ENCODE measurements around the gene CD2AP. TPM values are rescaled to one million over a fixed set of nuclear protein-coding genes. Genes with fewer than 3 reads are reported as not detected.

CD2AP gene
- total RNA-seq, 1 donor from 2014 or later: 68.8 TPM

- FAIRE-seq: peak; percentile 32
- H3K4me2 ChIP-seq (ENCODE audit: low read length): peak overlapping the region; percentile 77
- Mint-ChIP-seq H3K9me3 (ENCODE audit: unreplicated experiment) (no peaks in the 10 kb centered on the region), H3K27ac (ENCODE audit: unreplicated experiment) (peak overlapping the region; percentile 87), H3K27me3 (ENCODE audit: low read depth, unreplicated experiment) (no peaks in the 10 kb centered on the region), H3K36me3 (ENCODE audit: low read depth, unreplicated experiment) (no peaks in the 10 kb centered on the region), H3K4me1 (ENCODE audit: low read depth, unreplicated experiment) (peaks cover 41% of the 10 kb centered on the region), H3K4me3 (ENCODE audit: unreplicated experiment) (peak overlapping the region; percentile 67)
- H4K20me1 ChIP-seq (ENCODE audit: insufficient read depth, low read length): peaks cover 48% of the 10 kb centered on the region
- TF ChIP-seq CTCF (IDR thresholded peaks at IDR 0.05; ENCODE audit: insufficient read depth, low read depth, low read length) (no peak), EZH2 (IDR thresholded peaks at IDR 0.05; ENCODE audit: insufficient read depth, low read length) (no peak)
- peak overlapping the region; percentile 94 for H3K27ac ChIP-seq (ENCODE audit: low read depth, low read length)
- H3K27me3 ChIP-seq (ENCODE audit: insufficient read depth, low read length): no peaks in the 10 kb centered on the region
- H3K9me3 ChIP-seq (ENCODE audit: insufficient read depth, low read depth, low read length): no peaks in the 10 kb centered on the region
- H2AFZ ChIP-seq (ENCODE audit: low read depth, low read length): no peak overlapping the region
- H3K9ac ChIP-seq (ENCODE audit: low read length): peak overlapping the region; percentile 64
- H3K4me3 ChIP-seq (ENCODE audit: insufficient read depth, low read depth, low read length): peak overlapping the region; percentile 21
- peak; percentile 84 for DNase-seq (ENCODE audit: low read depth)
- no peaks in the 10 kb centered on the region for H3K36me3 ChIP-seq (ENCODE audit: insufficient read depth, low read length)
- peaks cover 90% of the 10 kb centered on the region for H3K79me2 ChIP-seq (ENCODE audit: insufficient read depth, low read length)
- peaks cover 26% of the 10 kb centered on the region for H3K4me1 ChIP-seq (ENCODE audit: insufficient read depth, low read length)
Observed at GRCh38 chr6:47483853-47484546, 6.4 kb downstream of the CD2AP start.

- H3K36me3 Mint-ChIP-seq (ENCODE audit: low read depth, unreplicated experiment): no peaks in the 10 kb centered on the region
- no peaks in the 10 kb centered on the region for H3K27me3 Mint-ChIP-seq (ENCODE audit: low read depth, unreplicated experiment)
- Histone ChIP-seq H3K27ac (ENCODE audit: low read depth, low read length) (peak overlapping the region; percentile 94), H4K20me1 (ENCODE audit: insufficient read depth, low read length) (peaks cover 48% of the 10 kb centered on the region), H3K9me3 (ENCODE audit: insufficient read depth, low read depth, low read length) (no peaks in the 10 kb centered on the region), H3K4me3 (ENCODE audit: insufficient read depth, low read depth, low read length) (peak overlapping the region; percentile 21), H3K36me3 (ENCODE audit: insufficient read depth, low read length) (no peaks in the 10 kb centered on the region), H3K4me1 (ENCODE audit: insufficient read depth, low read length) (peaks cover 26% of the 10 kb centered on the region), H3K79me2 (ENCODE audit: insufficient read depth, low read length) (peaks cover 89% of the 10 kb centered on the region), H3K9ac (ENCODE audit: low read length) (peak overlapping the region; percentile 64), H3K27me3 (ENCODE audit: insufficient read depth, low read length) (no peaks in the 10 kb centered on the region), H3K4me2 (ENCODE audit: low read length) (peak overlapping the region; percentile 77), H2AFZ (ENCODE audit: low read depth, low read length) (no peak overlapping the region)
- H3K27ac Mint-ChIP-seq (ENCODE audit: unreplicated experiment): peak overlapping the region; percentile 87
- H3K4me1 Mint-ChIP-seq (ENCODE audit: low read depth, unreplicated experiment): peaks cover 41% of the 10 kb centered on the region
- FAIRE-seq: no peak
- H3K4me3 Mint-ChIP-seq (ENCODE audit: unreplicated experiment): peak overlapping the region; percentile 40
- no peak for TF ChIP-seq CTCF (IDR thresholded peaks at IDR 0.05; ENCODE audit: insufficient read depth, low read depth, low read length)
- TF ChIP-seq EZH2 (IDR thresholded peaks at IDR 0.05; ENCODE audit: insufficient read depth, low read length): no peak
- no peaks in the 10 kb centered on the region for H3K9me3 Mint-ChIP-seq (ENCODE audit: unreplicated experiment)
- peak; percentile 96 for DNase-seq (ENCODE audit: low read depth)
Observed at GRCh38 chr6:47484616-47485015, 7.0 kb downstream of the CD2AP start.

GRCh38 chr6:47485083-47485482 is 7.5 kb downstream of the CD2AP start:
- Histone ChIP-seq H3K27me3 (ENCODE audit: insufficient read depth, low read length) (no peaks in the 10 kb centered on the region), H3K9ac (ENCODE audit: low read length) (no peak overlapping the region), H3K9me3 (ENCODE audit: insufficient read depth, low read depth, low read length) (no peaks in the 10 kb centered on the region), H2AFZ (ENCODE audit: low read depth, low read length) (no peak overlapping the region), H3K79me2 (ENCODE audit: insufficient read depth, low read length) (peaks cover 89% of the 10 kb centered on the region), H3K4me1 (ENCODE audit: insufficient read depth, low read length) (peaks cover 26% of the 10 kb centered on the region), H4K20me1 (ENCODE audit: insufficient read depth, low read length) (peaks cover 51% of the 10 kb centered on the region), H3K27ac (ENCODE audit: low read depth, low read length) (peak overlapping the region; percentile 94), H3K4me2 (ENCODE audit: low read length) (peak overlapping the region; percentile 77), H3K4me3 (ENCODE audit: insufficient read depth, low read depth, low read length) (peak overlapping the region; percentile 21), H3K36me3 (ENCODE audit: insufficient read depth, low read length) (no peaks in the 10 kb centered on the region)
- no peak for FAIRE-seq
- no peaks in the 10 kb centered on the region for H3K27me3 Mint-ChIP-seq (ENCODE audit: low read depth, unreplicated experiment)
- H3K4me3 Mint-ChIP-seq (ENCODE audit: unreplicated experiment): no peak overlapping the region
- TF ChIP-seq EZH2 (IDR thresholded peaks at IDR 0.05; ENCODE audit: insufficient read depth, low read length) (no peak), CTCF (IDR thresholded peaks at IDR 0.05; ENCODE audit: insufficient read depth, low read depth, low read length) (no peak)
- H3K9me3 Mint-ChIP-seq (ENCODE audit: unreplicated experiment): no peaks in the 10 kb centered on the region
- no peak for DNase-seq (ENCODE audit: low read depth)
- peak overlapping the region; percentile 51 for H3K27ac Mint-ChIP-seq (ENCODE audit: unreplicated experiment)
- peaks cover 41% of the 10 kb centered on the region for H3K4me1 Mint-ChIP-seq (ENCODE audit: low read depth, unreplicated experiment)
- no peaks in the 10 kb centered on the region for H3K36me3 Mint-ChIP-seq (ENCODE audit: low read depth, unreplicated experiment)
